ENCODE measurements around the gene ZNF471.

The ZNF471 gene

GRCh38 chr19:56577719-56578602 lies 70.3 kb downstream of the ZNF471 start:
- no peak for DNase-seq
